GM18907 (cell line): Measurements from ENCODE around the gene APOBEC3F.
A peak's percentile ranks its signal among the peaks of the same experiment; 100 is the strongest.

ENCODE experiments used
- ATAC-seq: cut with Tn5 transposase; IDR thresholded peaks from one replicate; pipeline ENCODE4 v1.9.1; 2021; ENCODE audit warnings: mild to moderate bottlenecking, moderate library complexity; ENCODE audit not compliant: unreplicated experiment

Gene APOBEC3F

DNA sequence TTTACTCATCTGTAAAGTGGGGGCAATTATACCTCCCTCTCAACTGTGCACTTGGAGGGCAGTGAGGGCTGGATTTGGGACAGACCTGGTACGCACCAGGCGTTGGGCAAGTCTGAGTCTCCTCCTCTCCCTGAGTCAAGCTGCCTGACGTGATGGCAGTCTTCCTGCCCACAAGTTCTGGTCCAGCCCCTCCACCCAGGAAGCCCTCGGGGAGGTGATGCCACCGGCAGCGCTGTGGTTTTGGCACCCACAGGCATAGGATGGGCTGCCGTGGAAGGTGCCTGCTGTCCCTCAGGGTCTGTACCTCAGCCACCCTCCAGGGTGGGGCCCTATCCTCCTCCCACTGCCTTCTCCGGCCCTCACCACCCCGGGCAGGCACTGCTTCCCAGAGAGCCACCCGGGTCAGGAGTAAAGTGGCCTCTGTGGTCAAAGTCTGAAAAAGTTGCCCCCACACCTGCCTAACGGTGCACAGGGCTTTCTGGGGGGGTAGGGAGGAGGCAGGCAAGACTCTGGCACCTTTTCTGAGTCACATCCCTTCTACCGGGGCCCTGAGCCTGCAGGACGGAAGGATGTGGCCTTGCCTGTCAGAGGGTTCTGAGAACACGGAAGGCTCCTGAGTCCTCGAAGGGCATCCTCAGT is 49.9 kb downstream of the APOBEC3F start:
- no peak for ATAC-seq

DNA sequence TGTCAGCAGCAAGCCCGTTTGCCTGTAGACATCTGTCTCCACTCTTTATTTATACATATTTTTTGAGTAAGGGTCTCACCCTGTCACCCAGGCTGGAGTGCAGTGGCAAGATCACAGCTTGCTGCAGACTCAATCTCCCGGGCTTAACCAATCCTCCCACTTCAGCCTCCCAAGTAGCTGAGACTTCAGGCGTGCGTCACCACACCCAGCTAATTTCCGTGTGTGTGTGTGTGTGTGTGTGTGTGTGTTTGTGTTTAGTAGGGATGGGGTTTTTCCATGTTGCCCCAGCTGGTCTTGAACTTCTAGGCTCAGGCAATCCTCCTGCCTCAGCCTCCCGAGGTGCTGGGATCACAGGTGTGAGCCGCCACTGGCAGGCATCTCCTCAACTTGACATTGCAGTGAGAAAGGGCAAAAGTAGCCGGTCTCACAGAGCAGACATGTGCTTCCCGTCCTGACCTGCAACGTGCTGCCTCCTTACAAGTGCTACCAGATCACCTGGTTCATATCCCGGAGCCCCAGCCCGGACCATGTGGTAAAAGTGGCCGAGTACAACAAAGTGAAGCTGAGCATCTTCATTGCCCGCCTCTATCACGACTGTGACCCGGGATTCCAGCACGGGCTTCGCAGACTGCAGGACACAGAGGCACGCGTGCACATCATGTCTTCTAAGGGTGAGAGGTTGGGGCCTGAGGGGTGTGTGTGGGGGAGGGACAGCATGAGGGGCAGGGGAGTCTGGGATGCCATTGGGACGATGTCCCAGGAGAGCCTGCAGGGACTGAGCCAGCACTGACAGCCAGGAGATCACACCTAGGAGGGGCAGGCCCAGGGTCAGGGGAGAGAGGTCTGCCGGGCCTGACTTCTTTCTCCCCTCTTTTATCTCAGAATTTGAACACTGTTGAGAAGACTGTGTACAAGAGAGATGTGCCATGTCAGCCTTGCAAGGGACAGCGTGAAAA is 50.7 kb downstream of the APOBEC3F start:
- ATAC-seq: no peak

GRCh38 chr22:39092111-39092862 is 51.6 kb downstream of the APOBEC3F start:
- ATAC-seq: no peak

- no peak for ATAC-seq
These were observed 54.2 kb downstream of the APOBEC3F start for GRCh38 chr22:39094717-39095389.

- ATAC-seq: no peak
These were observed 55.3 kb downstream of the APOBEC3F start for GRCh38 chr22:39095971-39096370.

GRCh38 chr22:39097098-39098020 is 56.7 kb downstream of the APOBEC3F start, which contains the start of gene APOBEC3H:
Gene APOBEC3H (plus strand): TSS chr22:39097244. CDS start chr22:39100279, 3,035 bp downstream.
- no peak for ATAC-seq

GRCh38 chr22:39098026-39098425 is 57.4 kb downstream of the APOBEC3F start:
- peak; percentile 36 for ATAC-seq

DNA sequence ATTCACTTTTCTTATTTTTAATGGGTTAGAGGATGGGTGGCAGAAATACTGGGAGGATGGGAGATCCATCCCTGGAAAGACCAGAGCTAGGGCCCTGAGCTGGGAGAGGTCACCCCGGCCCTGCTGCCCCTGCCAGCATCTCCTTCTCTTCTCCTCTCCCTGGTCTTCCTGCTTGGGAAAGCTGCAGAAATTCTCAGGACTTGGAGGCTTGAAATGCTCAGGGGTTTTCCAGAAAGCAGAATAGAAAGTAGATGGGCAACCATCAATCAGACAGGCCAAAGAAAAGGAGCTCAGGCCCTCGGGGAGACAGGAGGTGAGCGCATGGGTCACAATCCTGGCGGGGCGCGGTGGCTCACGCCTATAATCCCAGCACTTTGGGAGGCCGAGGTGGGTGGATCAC is 57.9 kb downstream of the APOBEC3F start:
- ATAC-seq: no peak

GRCh38 chr22:39101226-39101625 is 60.6 kb downstream of the APOBEC3F start:
- no peak for ATAC-seq

DNA sequence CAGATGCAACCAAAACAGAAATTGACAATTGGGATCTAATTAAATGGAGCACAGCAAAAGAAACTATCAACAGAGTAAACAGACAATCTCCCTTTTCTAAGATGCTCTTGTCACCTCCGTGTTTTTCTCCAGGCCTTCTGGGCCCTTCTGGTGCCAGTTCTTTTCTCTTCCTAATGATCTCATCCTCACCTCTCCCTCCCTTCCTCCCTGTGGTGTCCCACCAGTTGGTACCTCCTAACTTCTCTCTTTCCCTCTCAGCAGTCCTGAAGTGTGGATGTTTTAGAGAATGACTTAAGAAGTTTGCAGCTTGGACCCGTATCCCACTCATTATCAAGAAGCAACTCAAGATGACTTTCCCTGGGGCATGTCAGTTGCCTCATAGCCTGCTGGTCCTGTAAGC is 62.8 kb downstream of the APOBEC3F start:
- ATAC-seq: no peak
